NCI-H526 treated with DMSO at 0.1 percent for 48 hours (cell line): ENCODE measurements around the gene AJAP1.
"Not testable (repeated sequence)": the region's sequence is repeated elsewhere in the genome, so short reads cannot be mapped to it uniquely, and the experiment has no call there.

Experiments used
- DNase-seq: peaks from one replicate; lab custom pipeline; 2025; lab: John Stamatoyannopoulos, UW

The AJAP1 gene

GRCh38 chr1:4653796-4654725, at the start of gene AJAP1:
Gene AJAP1, plus strand, starts transcription at chr1:4654609. Its CDS starts 817 bp downstream, at chr1:4655426.
- no peak for DNase-seq

DNA sequence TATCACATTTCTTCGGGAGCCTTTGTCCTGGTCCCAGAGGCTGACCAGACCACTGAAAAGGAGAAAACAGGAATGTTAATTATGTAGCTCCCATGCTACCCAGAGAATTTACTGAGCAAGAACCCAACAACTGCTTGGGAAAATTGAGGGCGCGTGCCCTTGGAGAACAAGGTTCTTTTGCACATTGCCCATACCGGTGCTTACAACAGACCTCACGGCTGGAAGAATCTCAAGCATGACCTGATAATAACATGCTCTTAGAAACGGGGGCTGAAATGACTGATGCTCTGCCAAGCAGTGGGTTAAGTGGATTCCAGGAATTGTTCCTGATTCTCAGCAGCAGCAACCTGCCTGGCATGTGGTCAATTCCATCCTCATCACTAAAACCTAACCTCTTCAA, 49.3 kb upstream of the AJAP1 start:
- no peak for DNase-seq

DNA sequence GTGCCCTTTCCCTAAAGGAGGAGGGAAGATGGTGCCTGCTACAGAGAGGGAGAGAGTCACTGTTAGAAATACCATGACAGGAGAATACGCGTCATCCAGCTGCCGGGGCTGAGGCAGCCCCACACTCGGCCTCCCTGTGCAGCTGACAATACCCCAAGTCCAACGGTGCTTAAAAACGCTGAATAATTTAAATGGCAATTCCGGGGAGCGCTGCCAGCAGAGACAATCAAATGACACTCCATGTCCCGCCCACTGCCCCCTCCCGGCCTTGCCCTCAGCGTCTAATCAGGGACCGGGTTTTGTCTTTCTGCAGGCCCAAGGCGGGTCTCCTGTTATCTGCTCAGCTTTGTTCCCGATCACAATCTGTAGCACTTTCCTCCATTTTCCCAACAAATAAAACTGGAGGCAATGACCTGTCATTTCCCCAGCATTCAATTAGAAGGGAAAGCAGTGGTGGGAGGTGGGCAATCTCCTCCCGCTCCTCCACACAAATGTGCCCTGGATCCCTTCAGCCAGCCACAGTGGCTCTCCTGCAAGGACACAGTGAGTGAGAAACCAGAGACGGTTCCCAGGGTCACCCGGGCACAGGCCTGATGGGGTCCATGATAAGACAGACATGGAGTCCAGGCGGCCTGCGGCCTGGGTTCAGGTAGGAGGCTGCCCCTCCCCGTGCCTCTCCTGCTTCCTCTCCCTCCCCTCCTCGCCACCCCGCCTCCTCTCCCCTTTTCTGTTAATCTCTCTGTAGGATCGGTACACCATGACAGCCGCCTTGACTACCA, 42.7 kb upstream of the AJAP1 start:
- no peak for DNase-seq

- no peak for DNase-seq
These were observed 41.4 kb upstream of the AJAP1 start for GRCh38 chr1:4612991-4613390.

DNA sequence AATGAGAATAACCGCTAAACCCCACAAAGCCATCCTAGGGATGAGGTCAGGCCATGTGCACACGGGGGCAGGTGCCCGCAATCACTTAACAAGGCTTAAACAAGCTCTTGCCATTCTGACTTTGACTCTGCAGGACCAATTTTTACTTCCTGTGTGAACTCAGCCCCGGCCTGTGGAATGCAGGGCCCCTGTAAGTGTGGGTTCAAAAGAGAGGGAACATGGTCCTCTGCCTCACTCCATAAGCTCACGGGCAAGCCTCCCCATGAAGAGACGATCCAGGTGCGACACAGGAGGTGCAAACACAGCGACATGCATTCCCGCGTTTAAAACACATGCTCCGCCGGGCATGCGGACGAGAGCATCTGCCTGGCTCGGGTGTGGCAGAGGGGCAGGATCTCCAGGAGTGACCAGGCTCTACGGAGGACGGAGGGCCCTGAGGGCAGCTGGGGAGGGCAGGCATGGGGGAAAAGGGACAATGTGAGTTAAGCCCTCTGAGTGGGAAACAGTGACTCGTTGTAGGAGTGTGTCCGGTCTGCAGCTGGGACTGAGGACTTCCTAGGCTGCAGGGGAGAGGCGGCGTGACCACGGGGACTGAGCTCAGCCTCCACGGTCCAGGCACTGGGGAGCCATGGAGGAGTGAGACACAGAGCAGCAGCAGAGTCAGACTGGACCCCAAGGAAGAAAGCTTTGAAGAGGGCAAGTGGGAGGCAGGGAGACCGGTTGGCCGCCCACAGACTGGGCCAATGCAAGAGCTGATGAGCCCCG, 40.6 kb upstream of the AJAP1 start:
- no peak for DNase-seq

GRCh38 chr1:4614371-4615137, 39.9 kb upstream of the AJAP1 start:
- DNase-seq, result no peak

DNA sequence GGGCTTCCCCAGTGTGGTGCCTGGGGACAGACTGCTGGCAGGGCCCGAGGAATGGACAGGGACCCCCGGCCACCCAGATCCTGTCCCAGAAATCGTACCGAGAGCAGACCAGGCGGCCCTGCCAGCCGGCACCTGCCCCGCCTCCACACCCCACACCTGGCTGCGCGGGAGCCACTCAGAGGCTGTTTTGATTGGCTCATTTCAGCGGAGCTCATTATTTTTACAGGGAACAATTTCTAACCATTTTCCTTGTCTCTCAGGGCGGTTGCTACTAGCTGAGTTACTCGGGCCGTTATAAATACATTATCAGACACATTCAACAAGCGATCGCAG, 39.3 kb upstream of the AJAP1 start:
- no peak for DNase-seq

DNA sequence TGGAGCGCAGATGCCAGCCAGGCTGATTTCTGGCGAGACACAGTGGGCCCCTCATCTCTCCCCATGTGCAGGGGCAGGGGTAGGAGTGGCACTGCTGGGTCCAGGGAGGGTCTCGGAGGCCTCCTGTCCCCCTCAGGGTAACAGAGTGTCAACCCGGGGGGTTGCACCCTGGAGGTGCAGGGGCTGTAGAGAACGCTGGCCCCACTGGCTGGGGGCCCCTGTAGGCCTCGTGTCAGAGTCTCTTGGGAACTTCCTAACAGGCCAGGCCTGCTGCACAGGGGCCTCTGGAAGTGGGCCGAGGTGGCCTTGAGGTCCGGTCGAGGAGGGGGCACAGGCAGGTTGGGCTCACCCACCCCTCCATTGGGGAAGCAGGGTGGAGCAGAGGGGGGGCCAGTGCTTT, 38.9 kb upstream of the AJAP1 start:
- no peak for DNase-seq

- DNase-seq, result no peak
These were observed 37.5 kb upstream of the AJAP1 start for GRCh38 chr1:4616831-4617465.

GRCh38 chr1:4617506-4617905, 36.9 kb upstream of the AJAP1 start:
- no peak for DNase-seq

DNA sequence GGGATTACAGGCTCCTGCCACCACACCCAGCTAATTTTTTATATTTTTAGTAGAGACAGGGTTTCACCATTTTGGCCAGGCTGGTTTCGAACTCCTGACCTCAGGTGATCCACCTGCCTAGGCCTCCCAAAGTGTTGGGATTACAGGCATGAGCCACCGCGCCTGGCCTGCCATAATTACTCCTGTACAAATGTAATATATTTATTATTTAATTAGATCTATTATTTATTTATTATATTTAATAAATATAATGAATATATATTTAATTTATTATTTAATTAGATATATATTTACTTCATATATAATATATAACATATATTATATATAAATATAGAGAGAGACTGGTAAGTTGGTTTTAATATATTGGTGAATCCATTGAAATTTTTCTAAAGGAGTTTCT, 35.6 kb upstream of the AJAP1 start:
- DNase-seq, result not testable (repeated sequence)

DNA sequence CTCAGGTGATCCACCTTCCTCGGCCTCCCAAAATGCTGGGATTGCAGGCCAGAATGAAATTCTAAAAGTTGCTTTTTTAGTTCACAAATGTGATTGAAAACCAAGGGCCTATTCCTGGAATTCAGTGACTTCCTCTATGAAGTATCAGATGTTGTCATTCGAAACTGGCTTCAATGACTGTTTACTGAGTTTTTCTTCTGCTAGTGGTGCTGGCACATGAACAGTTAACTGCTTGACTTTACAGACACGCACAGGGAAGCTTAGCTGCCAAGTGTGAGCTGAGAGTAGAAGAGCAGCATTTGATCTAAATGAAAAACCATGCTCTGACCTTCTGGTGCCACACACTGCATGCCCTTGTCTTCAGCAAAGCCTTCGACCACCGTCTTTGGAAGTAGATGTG, 32.8 kb upstream of the AJAP1 start:
- DNase-seq, result no peak

DNA sequence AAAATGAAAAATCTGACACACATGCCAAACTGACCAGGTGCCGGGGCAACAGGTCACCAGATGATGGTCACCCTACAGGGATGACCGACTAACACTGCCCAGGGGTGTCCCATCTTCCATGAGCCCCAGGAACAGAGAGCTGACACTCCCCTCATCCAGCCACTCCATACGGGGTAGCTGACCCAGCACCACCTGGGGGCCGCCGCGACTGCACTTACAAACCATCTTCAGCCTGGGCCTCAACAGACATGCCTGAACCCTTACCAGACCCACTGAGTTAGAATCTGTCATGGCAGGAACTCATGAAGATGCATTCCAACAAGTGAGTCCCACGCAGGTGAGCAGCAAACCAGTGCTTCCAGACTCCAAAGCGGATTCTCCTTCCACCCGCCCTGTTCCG, 31.6 kb upstream of the AJAP1 start:
- DNase-seq, result no peak

DNA sequence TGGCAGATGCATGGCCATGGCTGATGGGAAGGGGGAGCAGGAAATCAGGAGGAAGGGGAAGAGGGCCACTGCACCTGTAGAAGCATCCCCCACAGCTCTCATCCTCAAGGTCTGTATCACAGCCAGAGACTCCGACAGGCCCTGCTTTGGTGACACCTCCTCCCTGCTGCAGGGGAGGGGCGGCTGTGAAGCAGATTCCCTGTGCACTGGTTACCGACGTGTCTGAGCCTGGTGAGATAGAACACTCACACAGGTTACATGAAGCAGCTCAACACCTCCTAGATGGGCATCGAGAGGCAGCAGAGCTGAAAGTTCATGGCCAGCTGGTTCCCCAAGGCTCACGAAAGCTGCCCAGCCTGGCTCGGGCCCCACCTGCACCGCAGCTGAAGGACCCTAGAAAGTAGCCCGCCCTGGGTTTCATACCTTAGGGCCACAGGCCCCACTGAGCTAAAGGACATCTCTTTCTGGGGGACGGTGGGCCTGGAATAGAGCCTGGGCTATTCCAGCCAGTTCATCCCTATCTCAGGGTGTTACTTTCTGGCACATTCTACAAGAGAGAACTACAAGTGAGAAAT, 30.2 kb upstream of the AJAP1 start:
- DNase-seq, result no peak

DNA sequence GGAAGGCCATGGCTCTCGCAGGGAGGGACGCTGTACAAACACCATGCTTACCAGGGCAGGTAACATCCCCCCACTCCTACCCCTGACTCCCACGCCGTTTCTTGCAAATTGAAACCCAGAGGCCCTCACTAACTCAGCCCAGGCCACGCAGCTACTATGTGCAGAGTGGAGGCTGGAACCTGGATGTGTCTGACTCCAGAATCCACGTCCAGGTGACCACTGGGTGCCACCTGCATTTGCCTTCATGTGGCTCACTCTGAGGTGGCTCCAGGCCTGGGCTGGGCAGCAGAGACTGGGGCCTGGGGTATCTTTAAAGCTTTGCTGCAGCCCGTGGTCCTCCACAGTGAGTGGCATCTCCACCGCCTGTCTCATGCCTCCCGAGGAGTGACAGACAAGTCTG, 29.6 kb upstream of the AJAP1 start:
- no peak for DNase-seq

DNA sequence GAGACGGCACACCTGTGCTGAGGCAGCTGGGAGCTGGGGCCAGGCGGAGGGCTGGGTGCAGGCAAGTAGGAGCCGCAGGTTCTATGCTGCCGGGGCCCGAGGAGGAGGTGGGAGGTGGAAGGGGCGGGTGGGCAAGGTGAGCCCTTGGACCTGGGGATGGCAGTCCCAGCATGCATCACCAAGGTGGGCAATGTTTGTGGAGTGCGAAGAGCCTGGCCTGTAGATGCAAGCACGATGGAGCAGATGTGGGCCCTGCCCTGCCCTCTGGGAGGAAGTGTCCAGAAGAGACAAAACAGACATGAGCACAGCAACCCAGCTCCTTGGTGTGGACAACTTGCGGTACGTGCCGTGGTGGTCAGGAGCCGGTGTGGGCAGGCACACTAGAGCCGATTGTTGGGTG, 28.3 kb upstream of the AJAP1 start:
- DNase-seq, result no peak

DNA sequence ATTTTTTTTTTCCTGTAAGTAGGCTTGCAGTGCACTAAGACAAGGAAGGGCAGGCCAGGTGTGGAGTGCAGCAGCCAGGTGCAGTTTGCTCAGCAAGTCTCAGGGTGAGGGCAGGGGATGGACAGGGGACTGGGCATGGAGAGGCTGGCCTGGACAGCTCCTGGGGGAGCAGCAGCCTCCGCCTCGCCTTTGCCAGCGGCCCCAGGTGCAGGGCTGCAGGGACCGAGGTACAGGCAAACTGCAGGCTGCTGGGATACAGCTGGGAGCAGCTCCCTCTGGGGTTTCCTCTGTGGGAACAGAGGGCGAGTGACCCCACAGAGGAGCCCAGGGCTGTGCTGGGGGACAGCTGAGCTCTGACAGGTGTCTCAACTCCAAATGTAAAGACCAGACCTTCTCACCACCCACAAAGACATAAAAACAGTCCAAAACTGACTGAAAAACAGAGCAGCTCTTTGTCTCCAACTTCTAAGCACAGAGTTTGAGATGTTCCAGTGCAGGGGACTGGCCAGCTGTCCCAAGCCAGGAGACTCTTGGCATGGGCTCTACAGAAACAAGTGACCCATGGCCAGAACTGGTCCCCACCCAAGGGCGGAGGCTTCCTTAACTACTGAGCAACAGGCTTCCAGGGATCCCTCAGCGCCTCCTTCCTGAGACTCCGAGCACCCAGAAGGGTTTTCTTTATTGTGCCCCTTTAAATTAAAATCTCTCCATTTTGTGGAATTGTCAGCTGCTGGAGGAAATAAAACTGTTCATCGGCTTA, 27.7 kb upstream of the AJAP1 start:
- no peak for DNase-seq

GRCh38 chr1:4627353-4627752, 27.1 kb upstream of the AJAP1 start:
- DNase-seq, result no peak

GRCh38 chr1:4628992-4629391, 25.4 kb upstream of the AJAP1 start:
- DNase-seq, result no peak

GRCh38 chr1:4630561-4630960, 23.8 kb upstream of the AJAP1 start:
- no peak for DNase-seq
